Measurements from ENCODE around the gene SERPINE2. TPM values are rescaled to one million over a fixed set of nuclear protein-coding genes. Genes with fewer than 3 reads are reported as not detected.

The SERPINE2 gene
- total RNA-seq, 1 donor from 2014 or later = 43.8 TPM

GRCh38 chr2:223972656-223973102, 66.4 kb downstream of the SERPINE2 start:
- no peak for DNase-seq

DNA sequence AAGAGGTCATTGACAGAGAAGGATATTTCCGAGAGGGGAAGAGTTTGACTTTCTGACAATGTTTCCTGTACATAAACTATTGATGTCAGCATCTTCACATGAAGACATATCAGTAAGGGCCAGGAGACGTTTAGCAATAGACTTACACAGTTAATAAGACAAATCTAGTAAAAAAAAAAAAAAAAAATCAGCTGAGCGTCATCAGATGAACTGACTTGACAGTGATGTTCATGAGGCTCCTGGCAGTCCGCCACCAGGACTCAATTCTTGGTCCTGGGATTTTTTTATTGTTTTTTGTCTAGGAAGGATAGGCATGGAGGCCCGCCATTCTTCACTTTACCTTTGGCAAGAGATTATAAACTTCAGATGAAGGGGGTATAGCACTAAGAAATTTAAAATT, 67.4 kb downstream of the SERPINE2 start:
- DNase-seq = no peak

GRCh38 chr2:223970343-223971128, 68.5 kb downstream of the SERPINE2 start:
- DNase-seq = no peak

GRCh38 chr2:223969856-223970255, 69.2 kb downstream of the SERPINE2 start:
- no peak for DNase-seq

GRCh38 chr2:223969315-223969714, 69.8 kb downstream of the SERPINE2 start:
- DNase-seq = no peak

DNA sequence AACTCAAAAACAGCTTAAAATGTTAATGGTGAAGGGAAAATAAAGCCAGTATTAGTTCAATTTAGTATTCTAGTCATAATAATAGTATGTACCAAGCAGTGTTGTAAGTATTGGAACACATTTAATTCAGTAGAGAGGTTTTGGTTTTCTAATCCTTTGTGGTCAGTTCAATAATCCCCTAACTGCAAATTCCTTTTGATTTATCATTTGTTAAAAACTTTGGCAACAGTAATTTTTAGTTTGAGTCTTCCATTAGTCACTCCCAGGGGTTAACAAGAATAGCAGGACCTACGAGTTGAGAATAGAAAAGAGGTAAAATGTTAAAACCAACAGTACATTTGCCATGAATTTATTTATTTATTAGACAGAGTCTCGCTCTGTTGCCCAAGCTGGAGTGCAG, 71.1 kb downstream of the SERPINE2 start:
- DNase-seq = no peak

GRCh38 chr2:223959688-223960087, 79.4 kb downstream of the SERPINE2 start:
- no peak for DNase-seq

- peak; percentile 93 for DNase-seq
These were observed 81.8 kb downstream of the SERPINE2 start, which contains the start of gene MRPL44 for GRCh38 chr2:223957092-223957851. TSS of gene MRPL44 (plus strand) at chr2:223957463. CDS start at chr2:223957473, 10 bp downstream.

DNA sequence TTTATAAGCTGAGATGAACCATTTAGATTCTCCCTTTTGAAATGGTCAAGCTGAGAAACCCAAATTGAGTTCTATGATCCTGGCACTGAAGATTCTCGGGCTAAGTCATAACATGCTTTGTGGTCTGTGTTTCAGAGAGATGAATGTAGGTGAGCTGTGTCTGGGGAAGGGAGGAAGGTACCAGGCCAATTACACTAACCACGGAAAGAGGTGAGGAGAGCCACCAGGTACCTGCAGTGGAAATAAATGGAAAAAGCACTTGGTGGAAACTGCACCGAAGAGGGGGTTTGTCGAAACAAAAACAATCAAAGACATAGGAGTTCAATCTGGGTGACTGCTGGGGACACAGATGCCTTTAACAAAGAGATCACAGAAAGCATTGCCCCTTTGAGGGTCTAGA, 82.8 kb downstream of the SERPINE2 start:
- DNase-seq = no peak

GRCh38 chr2:223954401-223954800, 84.7 kb downstream of the SERPINE2 start:
- DNase-seq = no peak

GRCh38 chr2:223952280-223952968, 86.7 kb downstream of the SERPINE2 start:
- DNase-seq = no peak

DNA sequence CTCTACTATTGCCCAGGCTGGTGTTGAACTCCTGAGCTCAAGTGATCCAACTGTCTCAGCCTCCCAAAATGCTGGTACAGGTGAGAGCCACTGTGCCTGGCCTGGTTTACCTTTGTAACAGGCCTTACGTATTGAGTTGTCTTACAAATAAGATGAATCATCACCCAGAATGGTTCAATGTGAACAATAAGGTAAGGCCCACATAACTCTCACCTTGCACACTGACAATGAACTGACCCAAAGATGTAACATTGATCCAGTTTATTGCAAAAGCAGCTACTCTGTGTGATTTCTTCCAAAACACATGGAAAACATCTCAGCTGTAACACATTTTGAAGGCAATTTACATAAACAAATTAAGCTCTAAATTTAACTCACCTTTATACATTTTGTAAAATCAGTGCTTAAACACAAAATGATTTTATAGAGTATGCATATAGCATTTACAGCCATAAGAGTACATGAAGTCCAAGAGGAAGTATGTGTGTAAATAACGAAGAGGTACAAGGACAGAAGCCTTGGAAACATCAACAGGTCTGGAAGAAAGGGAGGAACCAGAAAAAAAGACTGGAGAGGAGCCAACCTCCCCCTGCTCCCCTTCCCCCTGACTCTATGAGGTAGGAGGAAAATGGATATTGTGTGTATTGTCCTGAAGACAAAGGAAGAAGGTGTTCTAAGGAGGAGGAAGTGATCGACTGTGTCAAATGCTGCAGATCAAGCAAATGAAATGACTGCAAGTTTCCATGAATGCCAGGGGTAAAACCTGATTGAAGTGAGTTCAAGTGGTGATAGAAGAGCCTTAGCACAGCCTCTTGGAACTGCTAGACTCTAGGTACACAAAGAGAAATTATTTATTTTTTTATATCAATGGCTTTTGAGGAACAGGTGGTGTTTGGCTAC, 88.4 kb downstream of the SERPINE2 start:
- DNase-seq = no peak

- no peak for DNase-seq
These were observed 89.7 kb downstream of the SERPINE2 start for GRCh38 chr2:223949241-223949840.

DNA sequence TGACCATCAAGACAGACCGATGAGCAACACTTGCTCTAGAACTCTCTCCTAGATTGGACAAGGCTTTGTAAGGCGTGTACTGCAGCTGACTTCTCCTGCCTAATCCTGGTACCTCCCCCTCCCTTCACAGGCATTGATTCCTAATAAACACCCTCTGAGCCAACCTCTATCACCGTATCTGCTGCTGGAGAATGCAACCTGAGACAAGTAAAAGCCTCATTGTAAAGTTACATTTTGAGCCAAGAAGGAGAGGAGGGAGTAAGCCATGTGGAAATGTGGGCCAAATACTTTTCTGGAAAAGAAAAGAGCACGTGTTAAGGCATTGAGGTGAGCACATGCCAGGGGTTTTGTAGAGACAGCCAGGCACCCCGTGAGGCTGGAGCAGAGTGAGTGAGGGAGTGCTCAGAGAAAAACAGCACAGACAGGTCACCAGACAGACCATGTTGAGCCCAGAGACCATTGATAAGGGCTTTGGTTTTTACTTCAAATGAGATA, 91.3 kb downstream of the SERPINE2 start:
- DNase-seq = no peak

- no peak for DNase-seq
These were observed 93.3 kb downstream of the SERPINE2 start for GRCh38 chr2:223945755-223946154.

GRCh38 chr2:223944703-223945531, 94.2 kb downstream of the SERPINE2 start, which contains the start of gene WDFY1:
TSS of gene WDFY1 (minus strand) at chr2:223945335. CDS start at chr2:223945284, 51 bp downstream.
- DNase-seq = peak; percentile 86

- DNase-seq = peak; percentile 32
These were observed 94.9 kb downstream of the SERPINE2 start for GRCh38 chr2:223944166-223944702.

DNA sequence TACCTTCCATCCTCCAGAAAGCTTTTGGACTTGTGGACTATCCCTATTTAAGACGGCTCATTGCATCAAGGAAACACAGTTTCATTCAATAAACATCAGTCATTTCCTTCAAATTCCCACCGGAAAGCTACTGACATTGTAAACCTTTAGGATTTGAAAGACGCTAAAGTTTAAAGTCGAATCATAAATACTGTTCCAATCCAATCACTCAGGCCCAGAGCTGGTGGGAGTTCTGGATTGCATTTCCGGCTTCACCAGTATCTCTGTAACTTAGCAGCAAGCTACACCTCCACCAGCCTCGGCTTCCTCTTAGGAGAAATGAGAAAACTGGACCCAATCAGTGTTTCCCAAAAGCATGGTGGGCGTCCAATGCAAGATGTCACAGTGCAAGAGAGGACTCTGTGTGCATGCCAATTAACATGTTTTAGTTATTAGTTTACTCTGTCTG, 95.5 kb downstream of the SERPINE2 start:
- DNase-seq = no peak

DNA sequence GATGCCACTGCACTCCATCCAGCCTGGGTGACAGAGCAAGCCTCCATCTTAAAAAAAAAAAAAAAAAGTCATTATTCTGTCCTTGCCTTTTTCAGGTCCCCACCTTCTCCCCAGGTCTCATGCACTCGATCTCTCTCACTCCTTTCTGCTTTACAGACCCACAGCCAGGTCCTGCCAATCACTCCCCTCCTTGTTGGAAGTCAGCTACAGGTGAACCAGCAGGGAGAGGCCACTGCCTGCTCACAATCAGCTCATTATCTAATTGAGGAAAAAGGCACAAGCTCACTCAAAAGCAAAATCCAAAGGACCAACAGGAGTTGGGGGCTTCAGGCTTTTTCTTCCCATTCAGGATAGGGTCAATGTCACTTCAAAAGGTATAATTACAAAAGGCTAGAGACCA, 96.0 kb downstream of the SERPINE2 start:
- DNase-seq = no peak

Measured in occipital lobe (tissue), 2 donors.